HL-60 (cell line): ENCODE measurements around the gene SCLY.

Experiments used
- GABPA ChIP-seq: IDR thresholded peaks from 2 replicates; pipeline ENCODE4 v1.6.1; 2012; ENCODE audit warnings: low read depth
- SPI1 ChIP-seq: IDR thresholded peaks from 2 replicates; pipeline ENCODE4 v1.6.1; 2012; ENCODE audit warnings: low read depth, mild to moderate bottlenecking, borderline replicate concordance
- TF ChIP-seq, protein P1 (sequence below): IDR thresholded peaks from one replicate; pipeline ENCODE4 v1.5.1; 2011; ENCODE audit warnings: low read length, control low read depth, inconsistent platforms; ENCODE audit not compliant: insufficient read depth
- TF ChIP-seq, protein P2 (sequence below): IDR thresholded peaks from 2 replicates; pipeline ENCODE4 v1.6.1; 2012; ENCODE audit warnings: low read depth; ENCODE audit not compliant: insufficient replicate concordance

DNA sequence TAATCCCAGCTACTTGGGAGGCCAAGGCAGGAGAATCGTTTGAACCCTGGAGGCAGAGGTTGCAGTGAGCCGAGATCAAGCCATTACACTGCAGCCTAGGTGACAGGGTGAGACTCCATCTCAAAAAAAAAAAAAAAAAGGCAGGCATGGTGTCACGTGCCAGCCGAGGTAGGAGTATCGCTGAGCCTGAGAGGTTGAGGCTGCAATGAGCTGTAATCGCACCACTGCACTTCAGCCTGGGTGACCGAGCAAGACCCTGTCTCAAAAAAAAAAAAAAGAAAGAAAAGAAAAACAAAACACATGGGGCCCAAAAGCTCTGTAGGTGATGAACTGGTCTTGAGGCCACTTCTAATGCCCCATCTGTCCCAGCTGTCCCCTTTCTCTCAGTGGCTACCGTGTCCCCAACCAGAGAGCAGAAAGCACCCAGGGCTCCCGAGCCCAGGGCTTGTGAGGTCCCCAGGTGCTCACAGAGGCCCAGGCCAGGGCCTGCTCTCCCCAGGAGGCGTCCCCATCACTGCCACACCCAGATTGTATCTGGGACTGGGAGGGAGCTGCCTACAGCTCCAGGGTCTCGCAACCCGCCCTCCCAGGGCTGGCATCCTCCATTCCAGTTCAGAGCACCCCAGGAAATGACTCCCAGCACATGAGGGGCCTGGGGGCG is 86.2 kb downstream of the SCLY start:
- TF ChIP-seq, protein P1, sequence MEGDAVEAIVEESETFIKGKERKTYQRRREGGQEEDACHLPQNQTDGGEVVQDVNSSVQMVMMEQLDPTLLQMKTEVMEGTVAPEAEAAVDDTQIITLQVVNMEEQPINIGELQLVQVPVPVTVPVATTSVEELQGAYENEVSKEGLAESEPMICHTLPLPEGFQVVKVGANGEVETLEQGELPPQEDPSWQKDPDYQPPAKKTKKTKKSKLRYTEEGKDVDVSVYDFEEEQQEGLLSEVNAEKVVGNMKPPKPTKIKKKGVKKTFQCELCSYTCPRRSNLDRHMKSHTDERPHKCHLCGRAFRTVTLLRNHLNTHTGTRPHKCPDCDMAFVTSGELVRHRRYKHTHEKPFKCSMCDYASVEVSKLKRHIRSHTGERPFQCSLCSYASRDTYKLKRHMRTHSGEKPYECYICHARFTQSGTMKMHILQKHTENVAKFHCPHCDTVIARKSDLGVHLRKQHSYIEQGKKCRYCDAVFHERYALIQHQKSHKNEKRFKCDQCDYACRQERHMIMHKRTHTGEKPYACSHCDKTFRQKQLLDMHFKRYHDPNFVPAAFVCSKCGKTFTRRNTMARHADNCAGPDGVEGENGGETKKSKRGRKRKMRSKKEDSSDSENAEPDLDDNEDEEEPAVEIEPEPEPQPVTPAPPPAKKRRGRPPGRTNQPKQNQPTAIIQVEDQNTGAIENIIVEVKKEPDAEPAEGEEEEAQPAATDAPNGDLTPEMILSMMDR: no peak
- TF ChIP-seq, protein P2, sequence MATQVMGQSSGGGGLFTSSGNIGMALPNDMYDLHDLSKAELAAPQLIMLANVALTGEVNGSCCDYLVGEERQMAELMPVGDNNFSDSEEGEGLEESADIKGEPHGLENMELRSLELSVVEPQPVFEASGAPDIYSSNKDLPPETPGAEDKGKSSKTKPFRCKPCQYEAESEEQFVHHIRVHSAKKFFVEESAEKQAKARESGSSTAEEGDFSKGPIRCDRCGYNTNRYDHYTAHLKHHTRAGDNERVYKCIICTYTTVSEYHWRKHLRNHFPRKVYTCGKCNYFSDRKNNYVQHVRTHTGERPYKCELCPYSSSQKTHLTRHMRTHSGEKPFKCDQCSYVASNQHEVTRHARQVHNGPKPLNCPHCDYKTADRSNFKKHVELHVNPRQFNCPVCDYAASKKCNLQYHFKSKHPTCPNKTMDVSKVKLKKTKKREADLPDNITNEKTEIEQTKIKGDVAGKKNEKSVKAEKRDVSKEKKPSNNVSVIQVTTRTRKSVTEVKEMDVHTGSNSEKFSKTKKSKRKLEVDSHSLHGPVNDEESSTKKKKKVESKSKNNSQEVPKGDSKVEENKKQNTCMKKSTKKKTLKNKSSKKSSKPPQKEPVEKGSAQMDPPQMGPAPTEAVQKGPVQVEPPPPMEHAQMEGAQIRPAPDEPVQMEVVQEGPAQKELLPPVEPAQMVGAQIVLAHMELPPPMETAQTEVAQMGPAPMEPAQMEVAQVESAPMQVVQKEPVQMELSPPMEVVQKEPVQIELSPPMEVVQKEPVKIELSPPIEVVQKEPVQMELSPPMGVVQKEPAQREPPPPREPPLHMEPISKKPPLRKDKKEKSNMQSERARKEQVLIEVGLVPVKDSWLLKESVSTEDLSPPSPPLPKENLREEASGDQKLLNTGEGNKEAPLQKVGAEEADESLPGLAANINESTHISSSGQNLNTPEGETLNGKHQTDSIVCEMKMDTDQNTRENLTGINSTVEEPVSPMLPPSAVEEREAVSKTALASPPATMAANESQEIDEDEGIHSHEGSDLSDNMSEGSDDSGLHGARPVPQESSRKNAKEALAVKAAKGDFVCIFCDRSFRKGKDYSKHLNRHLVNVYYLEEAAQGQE: no peak
- TF ChIP-seq GABPA (no peak), SPI1 (no peak)
